Loucy (cell line): Measurements from ENCODE around the gene PET117.

Source experiments
- H2AFZ ChIP-seq: fragments of 200-600 bp; sonication (generic); 2 replicates; pipeline ENCODE4 v1.6.0; 2016; ENCODE audit warnings: antibody characterized with exemption, mild to moderate bottlenecking, low read length, moderate library complexity
- H3F3A ChIP-seq: fragments of 200-600 bp; 2 replicates; pipeline ENCODE4 v1.6.0; 2016; ENCODE audit warnings: antibody characterized with exemption, low read depth, mild to moderate bottlenecking
- H3K27me3 ChIP-seq: fragments of 200-600 bp; sonication (generic); 2 replicates; pipeline ENCODE4 v1.6.1; 2014; ENCODE audit warnings: low read length, mild to moderate bottlenecking; ENCODE audit not compliant: insufficient read depth, poor library complexity, severe bottlenecking
- H3K36me3 ChIP-seq: fragments of 200-600 bp; sonication (generic); 2 replicates; pipeline ENCODE4 v1.6.1; 2016; ENCODE audit warnings: low read length; ENCODE audit not compliant: insufficient read depth
- H3K4me1 ChIP-seq: fragments of 200-600 bp; sonication (generic); 2 replicates; pipeline ENCODE4 v1.5.1; 2014; ENCODE audit warnings: low read length, mild to moderate bottlenecking; ENCODE audit not compliant: insufficient read depth, poor library complexity, severe bottlenecking
- H3K4me2 ChIP-seq: fragments of 200-600 bp; sonication (generic); 2 replicates; pipeline ENCODE4 v1.6.0; 2014; ENCODE audit warnings: antibody characterized with exemption, low read length, low read depth, mild to moderate bottlenecking; ENCODE audit not compliant: poor library complexity, severe bottlenecking
- H3K4me3 ChIP-seq: fragments of 200-600 bp; sonication (generic); 2 replicates; pipeline ENCODE4 v1.5.1; 2014; ENCODE audit warnings: low read length, mild to moderate bottlenecking, mixed read lengths; ENCODE audit not compliant: poor library complexity, severe bottlenecking
- H3K79me2 ChIP-seq: fragments of 200-600 bp; sonication (generic); 2 replicates; pipeline ENCODE4 v1.6.1; 2014; ENCODE audit warnings: low read length; ENCODE audit not compliant: insufficient read depth
- H3K9ac ChIP-seq: fragments of 200-600 bp; sonication (generic); 2 replicates; pipeline ENCODE4 v1.6.0; 2014; ENCODE audit warnings: mild to moderate bottlenecking, low read depth, low read length, moderate library complexity; ENCODE audit not compliant: poor library complexity, severe bottlenecking
- H3K9me2 ChIP-seq: fragments of 200-600 bp; sonication (generic); replicated peaks from 2 replicates; pipeline ENCODE4 v1.6.1; 2016; ENCODE audit warnings: low read depth, low read length, mixed read lengths
- H3K9me3 ChIP-seq: fragments of 200-600 bp; sonication (generic); 2 replicates; pipeline ENCODE4 v1.6.1; 2014; ENCODE audit warnings: mild to moderate bottlenecking, antibody characterized with exemption, low read length, low read depth; ENCODE audit not compliant: insufficient read depth
- H4K20me1 ChIP-seq: fragments of 200-600 bp; sonication (generic); 2 replicates; pipeline ENCODE4 v1.6.0; 2014; ENCODE audit warnings: antibody characterized with exemption, low read length, mild to moderate bottlenecking; ENCODE audit not compliant: insufficient read depth, poor library complexity, severe bottlenecking
- CTCF ChIP-seq: fragments of 200-600 bp; sonication (generic); conservative IDR thresholded peaks from 2 replicates; pipeline ENCODE4 v1.5.1; 2014; ENCODE audit warnings: mild to moderate bottlenecking, antibody characterized with exemption, low read length
- EZH2phosphoT487 ChIP-seq: fragments of 200-600 bp; IDR thresholded peaks from 2 replicates; pipeline ENCODE4 v1.6.1; 2018; ENCODE audit warnings: antibody characterized with exemption, mild to moderate bottlenecking, moderate library complexity, borderline replicate concordance

The PET117 gene

GRCh38 chr20:18133962-18134361 lies 3.7 kb upstream of the PET117 start:
- H3K4me3 ChIP-seq, result no peak overlapping the region
- no peaks in the 10 kb centered on the region for H3K36me3 ChIP-seq
- H3K9me3 ChIP-seq, result no peaks in the 10 kb centered on the region
- no peak overlapping the region for H3K9ac ChIP-seq
- H3K9me2 ChIP-seq, result no peaks in the 10 kb centered on the region
- H3K4me2 ChIP-seq, result no peak overlapping the region
- no peak for TF ChIP-seq EZH2phosphoT487
- no peak for TF ChIP-seq CTCF
- peaks cover 4% of the 10 kb centered on the region for H3K27me3 ChIP-seq
- H3K4me1 ChIP-seq, result peaks cover 9% of the 10 kb centered on the region
- peaks cover 10% of the 10 kb centered on the region for H3K79me2 ChIP-seq
- H3F3A ChIP-seq, result no peaks in the 10 kb centered on the region
- H2AFZ ChIP-seq, result peak overlapping the region; percentile 56; the same call in 1 of the 2 replicates
- H4K20me1 ChIP-seq, result no peaks in the 10 kb centered on the region

DNA sequence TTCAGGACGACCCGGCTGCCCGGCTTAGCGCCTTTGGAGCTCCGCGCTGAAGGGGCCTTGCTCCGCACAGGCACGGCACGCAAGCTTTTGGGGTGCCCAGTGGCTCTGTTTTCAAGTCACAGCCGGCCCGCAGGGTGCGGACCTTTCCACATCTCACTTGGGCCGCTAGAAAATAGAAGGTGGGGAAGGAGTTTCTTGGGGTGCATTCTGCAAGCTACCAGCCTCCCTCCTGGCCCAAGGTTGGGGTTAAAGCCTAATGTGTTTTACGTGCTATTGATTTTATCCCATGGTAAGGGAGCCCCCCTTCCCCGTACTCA lies 561 bp downstream of the PET117 start:
- Histone ChIP-seq H2AFZ (peak overlapping the region; percentile 100), H3K4me2 (peak overlapping the region; percentile 83), H3K9me2 (no peaks in the 10 kb centered on the region), H3K9ac (peak overlapping the region; percentile 98), H3K4me3 (peak overlapping the region; percentile 91), H3K27me3 (peaks cover 4% of the 10 kb centered on the region), H3K36me3 (peaks cover 8% of the 10 kb centered on the region; the same call in 1 of the 2 replicates), H3K4me1 (peaks cover 20% of the 10 kb centered on the region), H4K20me1 (peaks cover 6% of the 10 kb centered on the region), H3K79me2 (peaks cover 32% of the 10 kb centered on the region), H3F3A (no peaks in the 10 kb centered on the region), H3K9me3 (no peaks in the 10 kb centered on the region)
- TF ChIP-seq EZH2phosphoT487, result no peak
- TF ChIP-seq CTCF, result no peak

GRCh38 chr20:18138639-18139583 lies 1.2 kb downstream of the PET117 start:
- peaks cover 6% of the 10 kb centered on the region for H4K20me1 ChIP-seq
- TF ChIP-seq EZH2phosphoT487 (no peak), CTCF (no peak)
- H3F3A ChIP-seq, result no peaks in the 10 kb centered on the region
- H3K36me3 ChIP-seq, result peaks cover 8% of the 10 kb centered on the region; the same call in 1 of the 2 replicates
- peaks cover 20% of the 10 kb centered on the region for H3K4me1 ChIP-seq
- H3K4me2 ChIP-seq, result peak overlapping the region; percentile 83
- no peaks in the 10 kb centered on the region for H3K9me2 ChIP-seq
- H3K27me3 ChIP-seq, result peaks cover 4% of the 10 kb centered on the region
- peaks cover 32% of the 10 kb centered on the region for H3K79me2 ChIP-seq
- H3K4me3 ChIP-seq, result peak overlapping the region; percentile 91
- peak overlapping the region; percentile 98 for H3K9ac ChIP-seq
- no peaks in the 10 kb centered on the region for H3K9me3 ChIP-seq
- peak overlapping the region; percentile 100; the same call in 1 of the 2 replicates for H2AFZ ChIP-seq
